ENCODE data around the gene SPINK4.

Gene SPINK4

DNA sequence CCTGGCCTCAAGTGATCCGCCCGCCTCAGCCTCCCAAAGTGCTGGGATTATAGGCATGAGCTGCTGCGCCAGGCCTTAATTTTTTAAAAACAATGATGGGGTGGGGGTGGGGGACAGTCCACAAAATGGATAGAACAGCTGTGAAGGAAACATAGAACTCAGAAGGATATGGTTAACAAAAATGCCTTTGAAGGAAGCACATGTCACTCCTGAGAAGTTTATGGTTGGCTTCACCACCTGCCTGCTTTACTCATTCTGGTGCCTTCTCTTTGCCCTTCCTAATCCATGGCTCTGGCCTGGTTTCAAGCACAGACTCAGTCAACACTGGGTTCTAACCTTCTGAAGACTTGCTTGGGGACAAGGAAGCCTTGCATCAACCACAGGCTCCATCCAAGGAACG lies 14.2 kb downstream of the SPINK4 start:
- no peaks in the 10 kb centered on the region for H3K4me1 ChIP-seq (ENCODE audit: control insufficient read depth in 1 of 2, insufficient read depth in 1 of 2, low read depth in 1 of 2, low read length in 1 of 2)
- no peaks in the 10 kb centered on the region for H3K27me3 ChIP-seq
- H3K36me3 ChIP-seq, result peaks cover 90% of the 10 kb centered on the region
- no peak overlapping the region for H3K4me3 ChIP-seq (ENCODE audit: low read depth in 1 of 2, low read length in 1 of 2)
- H3K27ac ChIP-seq, result no peak overlapping the region
- TF ChIP-seq, protein P1, sequence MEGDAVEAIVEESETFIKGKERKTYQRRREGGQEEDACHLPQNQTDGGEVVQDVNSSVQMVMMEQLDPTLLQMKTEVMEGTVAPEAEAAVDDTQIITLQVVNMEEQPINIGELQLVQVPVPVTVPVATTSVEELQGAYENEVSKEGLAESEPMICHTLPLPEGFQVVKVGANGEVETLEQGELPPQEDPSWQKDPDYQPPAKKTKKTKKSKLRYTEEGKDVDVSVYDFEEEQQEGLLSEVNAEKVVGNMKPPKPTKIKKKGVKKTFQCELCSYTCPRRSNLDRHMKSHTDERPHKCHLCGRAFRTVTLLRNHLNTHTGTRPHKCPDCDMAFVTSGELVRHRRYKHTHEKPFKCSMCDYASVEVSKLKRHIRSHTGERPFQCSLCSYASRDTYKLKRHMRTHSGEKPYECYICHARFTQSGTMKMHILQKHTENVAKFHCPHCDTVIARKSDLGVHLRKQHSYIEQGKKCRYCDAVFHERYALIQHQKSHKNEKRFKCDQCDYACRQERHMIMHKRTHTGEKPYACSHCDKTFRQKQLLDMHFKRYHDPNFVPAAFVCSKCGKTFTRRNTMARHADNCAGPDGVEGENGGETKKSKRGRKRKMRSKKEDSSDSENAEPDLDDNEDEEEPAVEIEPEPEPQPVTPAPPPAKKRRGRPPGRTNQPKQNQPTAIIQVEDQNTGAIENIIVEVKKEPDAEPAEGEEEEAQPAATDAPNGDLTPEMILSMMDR (IDR thresholded peaks at IDR 0.05), result no peak
- H3K9me3 ChIP-seq, result no peaks in the 10 kb centered on the region

DNA sequence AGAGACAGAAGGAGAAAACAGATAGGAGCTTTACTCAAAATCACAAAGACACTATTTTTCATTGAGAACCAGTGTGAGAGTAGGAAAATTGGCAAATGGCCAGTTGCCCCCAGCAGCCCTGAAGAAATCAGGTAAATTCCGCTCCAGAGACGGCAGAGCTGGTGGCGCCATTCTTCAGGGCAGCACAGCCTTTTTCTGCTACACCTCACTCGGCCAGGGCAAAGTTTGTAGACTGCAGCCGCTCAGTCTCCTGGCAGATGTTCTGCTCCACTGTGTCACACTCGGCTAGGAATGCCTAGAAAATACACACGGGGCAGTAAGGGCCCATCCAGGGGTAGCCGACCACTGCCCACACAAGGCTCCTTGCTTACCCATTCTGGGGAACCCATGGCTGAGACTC lies 15.0 kb downstream of the SPINK4 start:
- no peaks in the 10 kb centered on the region for H3K27me3 ChIP-seq
- H3K4me3 ChIP-seq (ENCODE audit: low read depth in 1 of 2, low read length in 1 of 2), result no peak overlapping the region
- H3K9me3 ChIP-seq, result no peaks in the 10 kb centered on the region
- no peaks in the 10 kb centered on the region for H3K4me1 ChIP-seq (ENCODE audit: control insufficient read depth in 1 of 2, insufficient read depth in 1 of 2, low read depth in 1 of 2, low read length in 1 of 2)
- TF ChIP-seq, protein P1 (IDR thresholded peaks at IDR 0.05), result no peak
- peaks cover 93% of the 10 kb centered on the region for H3K36me3 ChIP-seq
- H3K27ac ChIP-seq, result no peak overlapping the region

DNA sequence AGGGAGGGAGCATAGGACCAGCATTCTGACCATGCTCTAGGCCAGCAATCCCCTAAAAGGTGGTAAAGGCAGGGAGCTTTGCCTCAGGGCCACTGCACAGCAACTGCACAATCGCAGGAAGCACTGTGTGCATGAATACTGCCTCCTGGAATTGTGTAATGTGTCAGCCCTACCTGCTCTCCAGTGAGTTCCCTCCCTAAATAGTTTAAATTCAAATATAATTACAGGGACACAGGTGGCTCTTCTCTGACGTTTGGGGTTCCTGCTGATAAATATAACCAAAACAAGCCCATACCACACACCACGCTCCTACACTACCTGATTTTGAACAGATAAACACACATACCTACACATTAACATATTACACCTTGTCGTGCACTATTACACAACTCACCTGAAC lies 15.5 kb downstream of the SPINK4 start:
- H3K27ac ChIP-seq, result no peak overlapping the region

DNA sequence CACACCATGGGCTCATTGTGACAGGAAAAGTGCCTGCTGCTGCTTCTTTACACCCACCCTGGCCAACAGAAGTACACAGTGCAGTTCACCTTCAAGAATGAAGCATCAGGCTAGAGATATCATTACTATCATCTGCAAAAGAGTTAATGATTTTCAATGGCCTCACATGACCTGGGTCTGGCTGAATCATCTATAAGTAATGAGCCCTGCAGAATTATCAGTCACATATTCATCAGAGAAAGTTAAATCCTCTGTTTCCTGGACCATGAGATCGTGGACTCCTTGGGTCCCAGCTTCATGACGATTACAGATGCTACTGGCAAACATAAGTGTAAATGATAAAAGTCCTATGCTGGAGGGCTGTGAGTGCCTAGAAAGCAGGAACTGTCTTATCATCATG lies 16.3 kb downstream of the SPINK4 start:
- Histone ChIP-seq H3K36me3 (peaks cover 98% of the 10 kb centered on the region), H3K27ac (no peak overlapping the region)

More for the DNA sequence above, 15.5 kb downstream of the SPINK4 start:
- Histone ChIP-seq H3K36me3 (peaks cover 96% of the 10 kb centered on the region), H3K4me1 (ENCODE audit: control insufficient read depth in 1 of 2, insufficient read depth in 1 of 2, low read depth in 1 of 2, low read length in 1 of 2) (no peaks in the 10 kb centered on the region), H3K27me3 (no peaks in the 10 kb centered on the region), H3K9me3 (no peaks in the 10 kb centered on the region), H3K4me3 (ENCODE audit: low read depth in 1 of 2, low read length in 1 of 2) (no peak overlapping the region)
- TF ChIP-seq, protein P1 (IDR thresholded peaks at IDR 0.05), result no peak

DNA sequence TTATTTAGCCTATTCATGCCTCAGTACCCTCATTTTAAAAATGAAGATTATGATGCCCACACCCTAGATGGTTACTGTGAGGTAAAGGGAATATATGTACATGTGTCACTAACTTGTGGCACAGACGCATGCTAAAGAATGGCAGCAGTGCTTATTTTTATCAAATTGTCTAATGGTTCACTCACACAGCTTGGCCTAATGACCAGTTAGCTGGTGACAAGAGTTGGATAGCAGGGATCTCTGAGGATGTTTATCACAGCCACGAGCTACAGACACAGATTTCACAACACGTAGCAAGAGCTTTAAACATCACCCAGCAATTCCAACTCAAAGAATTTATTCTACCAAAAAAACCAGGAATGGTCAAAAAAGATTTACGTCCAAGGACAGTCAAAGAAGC lies 17.3 kb downstream of the SPINK4 start:
- Histone ChIP-seq H3K9me3 (no peaks in the 10 kb centered on the region), H3K4me1 (ENCODE audit: control insufficient read depth in 1 of 2, insufficient read depth in 1 of 2, low read depth in 1 of 2, low read length in 1 of 2) (no peaks in the 10 kb centered on the region), H3K27me3 (no peaks in the 10 kb centered on the region), H3K36me3 (peaks cover 98% of the 10 kb centered on the region), H3K27ac (no peak overlapping the region), H3K4me3 (ENCODE audit: low read depth in 1 of 2, low read length in 1 of 2) (no peak overlapping the region)
- TF ChIP-seq, protein P1 (IDR thresholded peaks at IDR 0.05), result no peak

More for the DNA sequence above, 16.3 kb downstream of the SPINK4 start:
- no peaks in the 10 kb centered on the region for H3K4me1 ChIP-seq (ENCODE audit: control insufficient read depth in 1 of 2, insufficient read depth in 1 of 2, low read depth in 1 of 2, low read length in 1 of 2)
- no peaks in the 10 kb centered on the region for H3K9me3 ChIP-seq
- no peaks in the 10 kb centered on the region for H3K27me3 ChIP-seq
- H3K4me3 ChIP-seq (ENCODE audit: low read depth in 1 of 2, low read length in 1 of 2), result no peak overlapping the region
- TF ChIP-seq, protein P1 (IDR thresholded peaks at IDR 0.05), result no peak

DNA sequence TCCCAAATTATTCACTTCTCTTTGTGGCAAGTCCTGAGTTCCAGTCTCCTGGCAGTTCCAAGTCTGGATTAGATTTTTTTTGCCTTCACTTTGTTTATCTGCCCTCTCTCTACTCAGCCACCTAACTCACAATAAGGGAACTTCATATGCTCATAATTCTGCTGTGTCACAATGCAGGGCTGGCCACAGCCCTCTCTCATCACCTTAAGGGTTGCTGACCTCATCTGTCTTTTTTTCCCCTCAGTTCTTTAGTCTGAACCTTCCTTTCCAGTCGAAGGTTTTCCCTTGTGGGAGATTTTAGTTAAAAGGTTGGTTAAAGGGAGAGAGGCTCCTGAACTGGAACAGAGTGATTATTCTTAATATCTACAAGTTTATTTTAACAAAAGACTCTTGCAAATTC lies 20.4 kb downstream of the SPINK4 start:
- Histone ChIP-seq H3K4me3 (ENCODE audit: low read depth in 1 of 2, low read length in 1 of 2) (no peak overlapping the region), H3K36me3 (peaks cover 70% of the 10 kb centered on the region), H3K4me1 (ENCODE audit: control insufficient read depth in 1 of 2, insufficient read depth in 1 of 2, low read depth in 1 of 2, low read length in 1 of 2) (peaks cover 15 to 18% of the 10 kb centered on the region in 2 experiments), H3K9me3 (no peaks in the 10 kb centered on the region), H3K27ac (peak overlapping the region; percentile 33), H3K27me3 (no peaks in the 10 kb centered on the region)
- TF ChIP-seq, protein P1 (IDR thresholded peaks at IDR 0.05), result no peak
